ENCODE measurements around the gene NPR1.
"Not testable (repeated sequence)": the region's sequence is repeated elsewhere in the genome, so short reads cannot be mapped to it uniquely, and the experiment has no call there.

Gene NPR1

DNA sequence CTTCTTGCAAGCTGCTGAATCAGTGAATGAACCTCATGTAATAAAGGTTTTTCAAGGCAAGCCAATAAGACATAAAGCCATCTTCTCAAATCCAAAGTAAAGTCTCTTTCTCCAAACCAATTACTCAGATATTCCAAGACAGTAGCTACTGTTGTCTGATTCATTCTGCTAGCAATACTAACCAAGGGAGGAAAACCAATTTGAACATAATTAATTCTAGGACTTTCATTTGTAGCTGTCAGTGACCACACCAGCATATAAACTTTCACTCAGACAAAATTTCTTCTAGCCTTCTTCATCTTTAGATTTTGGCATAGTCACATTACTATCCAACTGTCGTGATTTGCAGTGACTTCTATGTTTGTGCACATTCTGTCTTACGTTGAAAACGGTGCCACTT, 38.8 kb downstream of the NPR1 start:
- Mint-ChIP-seq H3K27ac (no peak overlapping the region), H3K4me1 (no peaks in the 10 kb centered on the region), H3K36me3 (peaks cover 9% of the 10 kb centered on the region), H3K4me3 (no peak overlapping the region), H3K9me3 (no peaks in the 10 kb centered on the region)
- DNase-seq (ENCODE audit: low spot score in 2 of 2) = no peak
- peak; percentile 84 for ATAC-seq

DNA sequence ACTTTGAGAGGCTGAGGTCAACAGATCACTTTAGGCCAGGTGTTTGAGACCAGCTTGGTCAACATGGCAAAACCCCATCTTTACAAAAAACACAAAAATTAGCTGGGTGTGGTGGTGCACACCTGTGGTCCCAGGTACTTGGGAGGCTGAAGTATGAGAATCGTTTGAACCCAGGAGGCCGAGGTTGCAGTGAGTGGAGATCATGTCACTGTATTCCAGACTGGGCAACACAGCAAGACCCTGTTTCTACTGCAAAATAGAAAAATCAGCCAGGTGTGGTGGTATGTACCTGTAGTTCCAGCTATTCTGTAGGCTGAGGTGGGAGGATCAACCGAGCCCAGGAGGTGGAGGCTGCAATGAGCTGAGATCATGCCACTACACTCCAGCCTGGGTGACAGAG, 45.2 kb downstream of the NPR1 start:
- no peak overlapping the region for H3K27ac Mint-ChIP-seq
- no peak overlapping the region for H3K4me3 Mint-ChIP-seq
- H3K36me3 Mint-ChIP-seq = peaks cover 12% of the 10 kb centered on the region
- no peak for DNase-seq (ENCODE audit: low spot score in 2 of 2)
- no peaks in the 10 kb centered on the region for H3K9me3 Mint-ChIP-seq
- peaks cover 6% of the 10 kb centered on the region for H3K4me1 Mint-ChIP-seq
- ATAC-seq = no peak

DNA sequence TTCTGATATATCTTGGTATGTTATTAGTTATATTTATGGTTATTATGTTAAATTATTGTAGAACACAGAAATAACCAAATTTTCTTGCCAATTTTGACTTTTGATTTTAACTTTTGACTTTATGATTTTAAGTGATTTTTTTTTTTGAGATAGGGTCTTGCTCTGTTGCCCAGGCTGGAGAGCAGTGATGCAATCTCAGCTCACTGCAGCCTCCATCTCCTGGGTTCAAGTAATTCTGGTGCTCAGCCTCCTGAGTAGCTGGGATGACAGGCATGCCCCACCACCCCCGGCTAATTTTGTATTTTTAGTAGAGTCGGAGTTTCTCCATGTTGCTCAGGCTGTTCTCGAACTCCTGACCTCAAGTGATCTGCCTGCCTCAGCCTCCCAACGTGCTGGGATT, 46.1 kb downstream of the NPR1 start:
- H3K4me3 Mint-ChIP-seq; H3K27ac Mint-ChIP-seq; DNase-seq (ENCODE audit: low spot score in 2 of 2); H3K9me3 Mint-ChIP-seq; ATAC-seq: not testable (repeated sequence)
- peaks cover 12% of the 10 kb centered on the region for H3K36me3 Mint-ChIP-seq
- H3K4me1 Mint-ChIP-seq = peaks cover 15% of the 10 kb centered on the region

DNA sequence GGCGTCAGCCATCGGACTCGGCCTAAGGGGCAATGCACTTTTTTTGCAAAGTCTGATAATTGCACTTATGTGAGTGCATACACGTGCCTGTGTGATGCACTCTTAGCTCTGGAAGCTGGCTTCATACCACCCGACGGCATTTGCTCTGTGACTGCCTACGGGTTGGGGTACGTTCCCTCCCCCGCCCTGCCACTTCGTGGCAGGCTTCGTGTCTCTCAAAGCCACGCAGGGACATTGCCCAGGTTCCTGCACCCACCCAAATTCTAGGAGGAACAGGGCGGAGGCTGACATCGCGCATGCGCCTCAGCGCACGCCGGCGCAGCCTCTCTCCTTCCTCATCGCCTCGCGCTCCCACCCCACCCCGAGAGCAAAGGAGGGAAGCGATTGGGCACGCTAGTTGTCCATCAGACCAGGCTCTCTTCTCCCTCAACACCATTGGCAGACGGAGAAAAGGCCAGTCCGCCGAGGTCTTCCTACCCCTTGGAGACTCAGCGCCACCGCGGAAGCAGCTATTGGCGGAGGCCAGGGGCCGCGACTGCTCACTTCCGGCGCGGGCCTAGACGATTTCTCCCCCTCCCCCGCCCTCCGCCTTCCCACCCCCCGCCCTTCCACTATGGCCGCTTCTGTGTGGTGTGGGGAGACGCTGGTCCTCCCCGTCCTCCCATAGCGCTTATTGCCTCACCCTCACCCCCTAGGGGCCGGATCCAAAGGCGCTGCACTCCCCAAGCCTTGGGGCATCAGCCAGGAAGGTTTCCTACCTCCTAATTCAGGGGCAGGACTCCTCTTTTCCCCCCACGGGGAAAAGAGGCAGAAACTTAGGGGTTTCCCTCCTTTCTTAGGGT, 49.2 kb downstream of the NPR1 start, which contains the start of gene INTS3:
TSS of gene INTS3 (plus strand) at position 588 of the 842 bp plus-strand sequence. CDS start 585 bp downstream, outside the sequence.
- H3K4me3 Mint-ChIP-seq = peak within 1 kb of the TSS; percentile 93
- peaks cover 31% of the 10 kb centered on the region for H3K4me1 Mint-ChIP-seq
- H3K36me3 Mint-ChIP-seq = peaks cover 29% of the 10 kb centered on the region
- no peaks in the 10 kb centered on the region for H3K9me3 Mint-ChIP-seq
- ATAC-seq (peak; percentile 99), DNase-seq (ENCODE audit: low spot score in 2 of 2) (peak; percentile 88 to 99)
- H3K27ac Mint-ChIP-seq = peak within 1 kb of the TSS; percentile 98

DNA sequence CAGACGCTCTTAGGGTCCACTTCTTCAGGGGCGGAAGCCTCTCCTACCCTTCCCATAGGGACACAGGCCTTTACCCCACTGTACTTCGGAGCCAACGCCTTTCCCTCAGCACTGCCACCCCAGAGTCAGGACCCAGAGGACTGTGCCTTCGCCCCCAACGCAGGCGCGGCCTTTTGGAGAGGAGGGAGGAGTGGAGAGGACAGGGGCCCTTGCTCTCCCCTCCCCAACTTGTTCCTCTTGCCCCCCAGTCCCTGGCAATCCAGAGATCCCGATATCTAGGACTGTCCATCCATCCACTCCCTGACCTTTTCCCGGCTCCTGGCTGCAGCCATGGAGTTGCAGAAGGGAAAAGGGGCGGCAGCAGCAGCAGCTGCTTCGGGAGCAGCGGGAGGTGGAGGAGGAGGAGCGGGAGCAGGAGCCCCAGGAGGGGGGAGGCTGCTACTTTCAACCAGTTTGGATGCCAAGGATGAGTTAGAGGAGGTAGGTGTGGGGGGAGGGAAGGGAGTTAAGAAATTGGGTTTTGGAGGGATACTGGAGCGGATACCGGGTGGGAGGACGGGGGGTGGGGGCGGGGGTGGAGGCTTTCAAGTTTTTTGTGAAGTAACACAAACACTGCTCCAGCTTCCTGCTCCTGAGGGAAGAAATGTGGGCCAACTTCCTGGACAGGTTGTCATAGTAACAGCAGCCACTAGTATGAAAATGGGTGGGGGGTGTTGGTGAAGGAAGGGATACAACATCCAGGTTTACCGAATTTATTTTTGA, 50.0 kb downstream of the NPR1 start:
- peak; percentile 17 for ATAC-seq
- DNase-seq (ENCODE audit: low spot score in 2 of 2) = peak in 1 of 2 donors; percentile 3
- Mint-ChIP-seq H3K36me3 (peaks cover 37% of the 10 kb centered on the region), H3K9me3 (no peaks in the 10 kb centered on the region), H3K27ac (peak overlapping the region; percentile 98), H3K4me1 (peaks cover 31% of the 10 kb centered on the region), H3K4me3 (peak overlapping the region; percentile 93)

DNA sequence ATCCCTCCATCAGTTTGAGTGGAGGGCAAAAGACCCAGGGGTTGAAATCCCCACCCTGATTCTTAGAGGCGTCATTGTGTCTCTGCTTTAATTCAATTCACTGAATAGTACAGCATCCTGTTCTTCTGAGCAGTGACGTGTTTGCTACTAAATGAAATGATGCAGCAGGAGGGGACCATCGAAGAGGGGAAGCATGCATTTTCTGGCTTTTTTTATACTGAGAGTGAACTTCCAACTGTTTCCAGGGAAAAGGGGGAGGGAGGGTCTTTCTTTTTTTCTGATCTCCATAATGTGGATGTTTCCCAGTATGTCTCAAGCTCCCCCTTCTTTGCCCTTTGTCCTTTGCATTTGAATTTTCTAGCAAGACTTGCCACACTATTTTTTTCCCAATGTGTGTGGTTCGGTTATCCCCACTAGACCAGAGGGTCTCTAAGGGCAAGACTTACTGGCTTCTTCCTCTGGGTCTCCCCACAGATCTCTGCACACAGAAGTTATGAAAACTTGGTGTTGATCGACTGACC, 52.0 kb downstream of the NPR1 start:
- peak overlapping the region; percentile 74 for H3K27ac Mint-ChIP-seq
- no peak for ATAC-seq
- peaks cover 31% of the 10 kb centered on the region for H3K4me1 Mint-ChIP-seq
- no peaks in the 10 kb centered on the region for H3K9me3 Mint-ChIP-seq
- no peak overlapping the region for H3K4me3 Mint-ChIP-seq
- peaks cover 41% of the 10 kb centered on the region for H3K36me3 Mint-ChIP-seq
- no peak for DNase-seq (ENCODE audit: low spot score in 2 of 2)

GRCh38 chr1:153733970-153734369, 55.5 kb downstream of the NPR1 start:
- Mint-ChIP-seq H3K36me3 (peaks cover 43% of the 10 kb centered on the region), H3K4me1 (peaks cover 23% of the 10 kb centered on the region), H3K9me3 (no peaks in the 10 kb centered on the region), H3K4me3 (no peak overlapping the region), H3K27ac (peak overlapping the region; percentile 32)
- DNase-seq (ENCODE audit: low spot score in 2 of 2) = no peak
- ATAC-seq = no peak

GRCh38 chr1:153734396-153735089, 56.1 kb downstream of the NPR1 start:
- Mint-ChIP-seq H3K36me3 (peaks cover 45% of the 10 kb centered on the region), H3K4me1 (peaks cover 17% of the 10 kb centered on the region), H3K27ac (no peak overlapping the region), H3K9me3 (no peaks in the 10 kb centered on the region), H3K4me3 (no peak overlapping the region)
- ATAC-seq (no peak), DNase-seq (ENCODE audit: low spot score in 2 of 2) (no peak)

DNA sequence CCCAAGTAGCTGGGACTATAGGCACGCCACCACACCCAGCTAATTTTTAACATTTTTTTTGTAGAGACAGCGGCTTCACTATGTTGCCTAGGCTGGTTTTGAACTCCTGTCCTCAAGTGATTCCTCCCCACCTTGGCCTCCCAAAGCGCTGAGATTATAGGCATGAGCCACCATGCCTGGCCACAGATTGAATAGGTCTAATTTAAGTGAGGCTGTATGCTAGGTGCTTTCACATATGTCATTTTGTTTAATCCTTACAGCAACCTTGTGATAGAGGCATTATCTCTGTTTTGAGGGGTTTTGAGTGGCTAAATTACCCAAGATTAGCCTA, 56.6 kb downstream of the NPR1 start:
- no peak overlapping the region for H3K4me3 Mint-ChIP-seq

DNA sequence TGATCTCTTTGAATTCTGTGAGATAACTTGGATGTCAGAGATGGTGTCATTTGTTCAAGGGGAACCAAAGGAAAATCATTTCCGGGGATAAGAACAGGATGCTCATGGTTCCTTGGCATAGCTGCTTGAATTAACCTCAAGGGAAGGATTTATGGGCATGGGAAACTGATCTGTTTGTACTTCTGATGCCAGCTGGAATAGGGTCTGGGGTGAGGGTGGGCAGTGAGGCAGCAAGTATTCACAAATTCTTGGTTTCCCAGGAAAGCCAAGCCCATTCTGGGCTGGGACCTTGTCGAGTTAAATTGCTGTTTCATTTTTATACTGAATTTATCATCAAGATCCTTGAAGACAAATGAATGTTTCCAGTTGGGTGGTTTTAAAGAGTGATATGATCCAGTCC, 63.5 kb downstream of the NPR1 start:
- ATAC-seq (no peak), DNase-seq (ENCODE audit: low spot score in 2 of 2) (no peak)
- Mint-ChIP-seq H3K9me3 (no peaks in the 10 kb centered on the region), H3K4me3 (no peak overlapping the region), H3K4me1 (peaks cover 25% of the 10 kb centered on the region), H3K36me3 (peaks cover 68% of the 10 kb centered on the region), H3K27ac (peak overlapping the region; percentile 23)

More for the DNA sequence above, 56.6 kb downstream of the NPR1 start:
- no peak for DNase-seq (ENCODE audit: low spot score in 2 of 2)
- no peak overlapping the region for H3K27ac Mint-ChIP-seq
- H3K9me3 Mint-ChIP-seq = no peaks in the 10 kb centered on the region
- H3K36me3 Mint-ChIP-seq = peaks cover 45% of the 10 kb centered on the region
- ATAC-seq = no peak
- peaks cover 12% of the 10 kb centered on the region for H3K4me1 Mint-ChIP-seq

GRCh38 chr1:153742411-153743142, 64.1 kb downstream of the NPR1 start:
- DNase-seq (ENCODE audit: low spot score in 2 of 2) = no peak
- H3K9me3 Mint-ChIP-seq = no peaks in the 10 kb centered on the region
- no peak overlapping the region for H3K4me3 Mint-ChIP-seq
- H3K36me3 Mint-ChIP-seq = peaks cover 71% of the 10 kb centered on the region
- H3K27ac Mint-ChIP-seq = peak overlapping the region; percentile 23
- H3K4me1 Mint-ChIP-seq = peaks cover 25% of the 10 kb centered on the region
- ATAC-seq = peak; percentile 45
